H7 (cell line): ENCODE data around the gene PRAC1. TPM values are rescaled to one million over a fixed set of nuclear protein-coding genes. Genes with fewer than 3 reads are reported as not detected.
"Not testable (repeated sequence)": the region's sequence is repeated elsewhere in the genome, so short reads cannot be mapped to it uniquely, and the experiment has no call there.

Experiments
- DNase-seq: peaks from one replicate; pipeline ENCODE4 v3.0.0; 2012
- H3K27me3 ChIP-seq: 2 replicates; pipeline ENCODE4 v1.6.0; 2011; ENCODE audit warnings: mild to moderate bottlenecking, low read length; ENCODE audit not compliant: control insufficient read depth, insufficient read depth
- H3K36me3 ChIP-seq: replicated peaks from 2 replicates; pipeline ENCODE4 v1.5.1; 2011; ENCODE audit warnings: low read length; ENCODE audit not compliant: control insufficient read depth, insufficient read depth
- H3K4me3 ChIP-seq: 2 replicates; pipeline ENCODE4 v1.5.1; 2011; ENCODE audit warnings: low read depth, mild to moderate bottlenecking, control low read depth, low read length, moderate library complexity; ENCODE audit not compliant: insufficient read depth
- total RNA-seq: library from RNA; depleted of rRNA; stranded (reverse); fragments of >200 nt; shearing (Covaris generic); gene quantifications from 2 replicates; pipeline ENCODE4 v1.2.3, GENCODE V29; 2014

PRAC1 gene
- total RNA-seq, 1 experiment from 2014 or later = 173 TPM

GRCh38 chr17:48725004-48725287 lies 2.6 kb upstream of the PRAC1 start:
- Histone ChIP-seq H3K4me3 (no peak overlapping the region), H3K36me3 (no peaks in the 10 kb centered on the region), H3K27me3 (peaks cover 99% of the 10 kb centered on the region)
- DNase-seq = no peak

- Histone ChIP-seq H3K4me3 (peak overlapping the region; percentile 20; the same call in 1 of the 2 replicates), H3K36me3 (no peaks in the 10 kb centered on the region), H3K27me3 (peaks cover 98% of the 10 kb centered on the region)
- DNase-seq = peak; percentile 81
These were observed 2.1 kb upstream of the PRAC1 start for GRCh38 chr17:48724251-48725003.

GRCh38 chr17:48723423-48724250 lies 1.3 kb upstream of the PRAC1 start:
- H3K36me3 ChIP-seq = no peaks in the 10 kb centered on the region
- DNase-seq = peak; percentile 80
- peaks cover 98% of the 10 kb centered on the region for H3K27me3 ChIP-seq
- peak overlapping the region; percentile 59 for H3K4me3 ChIP-seq

GRCh38 chr17:48722915-48723422 lies 651 bp upstream of the PRAC1 start, which contains the start of gene PRAC2:
Gene PRAC2 (plus strand): TSS chr17:48723185. CDS start chr17:48724411, 1,226 bp downstream.
- H3K36me3 ChIP-seq = no peaks in the 10 kb centered on the region
- peak; percentile 80 for DNase-seq
- peak within 1 kb of the TSS; percentile 59 for H3K4me3 ChIP-seq
- peaks cover 98% of the 10 kb centered on the region for H3K27me3 ChIP-seq

GRCh38 chr17:48721009-48721402 lies 1.3 kb downstream of the PRAC1 start:
- Histone ChIP-seq H3K36me3 (no peaks in the 10 kb centered on the region), H3K4me3 (peak overlapping the region; percentile 59; the same call in 1 of the 2 replicates), H3K27me3 (peaks cover 94% of the 10 kb centered on the region)
- DNase-seq = no peak

GRCh38 chr17:48720266-48721008 lies 1.9 kb downstream of the PRAC1 start:
- Histone ChIP-seq H3K36me3 (no peaks in the 10 kb centered on the region), H3K4me3 (peak overlapping the region; percentile 57; the same call in 1 of the 2 replicates), H3K27me3 (peaks cover 92% of the 10 kb centered on the region)
- DNase-seq = no peak

GRCh38 chr17:48719642-48720265 lies 2.6 kb downstream of the PRAC1 start:
- DNase-seq = peak; percentile 89
- Histone ChIP-seq H3K36me3 (no peaks in the 10 kb centered on the region), H3K27me3 (peaks cover 88% of the 10 kb centered on the region), H3K4me3 (peak overlapping the region; percentile 57; the same call in 1 of the 2 replicates)

- peak; percentile 76 for DNase-seq
- Histone ChIP-seq H3K36me3 (no peaks in the 10 kb centered on the region), H3K27me3 (peaks cover 81% of the 10 kb centered on the region), H3K4me3 (peak overlapping the region; percentile 57)
These were observed 3.3 kb downstream of the PRAC1 start for GRCh38 chr17:48718761-48719641.

GRCh38 chr17:48718227-48718760 lies 4.0 kb downstream of the PRAC1 start:
- H3K4me3 ChIP-seq = peak overlapping the region; percentile 57
- DNase-seq = no peak
- peaks cover 74% of the 10 kb centered on the region for H3K27me3 ChIP-seq
- no peaks in the 10 kb centered on the region for H3K36me3 ChIP-seq

GRCh38 chr17:48717367-48718226 lies 4.7 kb downstream of the PRAC1 start:
- peak overlapping the region; percentile 57; the same call in 1 of the 2 replicates for H3K4me3 ChIP-seq
- no peaks in the 10 kb centered on the region for H3K36me3 ChIP-seq
- no peak for DNase-seq
- peaks cover 68% of the 10 kb centered on the region for H3K27me3 ChIP-seq

GRCh38 chr17:48716549-48716948 lies 5.8 kb downstream of the PRAC1 start:
- DNase-seq, H3K36me3 ChIP-seq, H3K4me3 ChIP-seq: not testable (repeated sequence)
- peaks cover 59% of the 10 kb centered on the region for H3K27me3 ChIP-seq
